ENCODE results near the gene CD93.

Gene CD93

GRCh38 chr20:23035731-23036130 lies 50.4 kb downstream of the CD93 start:
- no peak for DNase-seq (ENCODE audit: low read depth)

- DNase-seq (ENCODE audit: low read depth), result no peak
Observed at GRCh38 chr20:23034721-23035671, 51.1 kb downstream of the CD93 start, which contains the start of gene SSTR4. Gene SSTR4 (plus strand): TSS chr20:23035312. CDS start chr20:23035484, 172 bp downstream.

- DNase-seq (ENCODE audit: low read depth), result no peak
Observed at GRCh38 chr20:23033918-23034317, 52.2 kb downstream of the CD93 start.

- DNase-seq (ENCODE audit: low read depth), result no peak
Observed at GRCh38 chr20:23032750-23033078, 53.4 kb downstream of the CD93 start.

GRCh38 chr20:23032056-23032749 lies 53.9 kb downstream of the CD93 start:
- no peak for DNase-seq (ENCODE audit: low read depth)

GRCh38 chr20:23031346-23031745 lies 54.8 kb downstream of the CD93 start:
- DNase-seq (ENCODE audit: low read depth), result no peak

Data from activated T-helper 9 cell treated with anti-CD3 and anti-CD28 coated beads, Interleukin-2, amount 50 U/mL, for 16 hours (primary cell).